HG03460 (cell line): ENCODE measurements around the gene ARHGAP22.
"Not testable (repeated sequence)": the region's sequence is repeated elsewhere in the genome, so short reads cannot be mapped to it uniquely, and the experiment has no call there.

Experiments used
- ATAC-seq: cut with Tn5 transposase; IDR thresholded peaks from one replicate; pipeline ENCODE4 v1.9.1; 2021; ENCODE audit not compliant: unreplicated experiment

ARHGAP22 gene

GRCh38 chr10:48439031-48439430, 165.8 kb downstream of the ARHGAP22 start:
- no peak for ATAC-seq

- ATAC-seq: no peak
Observed at GRCh38 chr10:48437546-48437945, 167.3 kb downstream of the ARHGAP22 start.

GRCh38 chr10:48431871-48432270, 173.0 kb downstream of the ARHGAP22 start:
- no peak for ATAC-seq

GRCh38 chr10:48430402-48430993, 174.4 kb downstream of the ARHGAP22 start:
- ATAC-seq: no peak

- no peak for ATAC-seq
Observed at GRCh38 chr10:48429309-48429708, 175.6 kb downstream of the ARHGAP22 start.

- ATAC-seq: no peak
Observed at GRCh38 chr10:48428896-48429295, 176.0 kb downstream of the ARHGAP22 start.

- ATAC-seq: no peak
Observed at GRCh38 chr10:48423884-48424283, 181.0 kb downstream of the ARHGAP22 start.

- ATAC-seq: not testable (repeated sequence)
Observed at GRCh38 chr10:48421862-48422261, 183.0 kb downstream of the ARHGAP22 start.

- no peak for ATAC-seq
Observed at GRCh38 chr10:48419714-48420113, 185.2 kb downstream of the ARHGAP22 start.

- no peak for ATAC-seq
Observed at GRCh38 chr10:48418189-48418788, 186.6 kb downstream of the ARHGAP22 start.

- ATAC-seq: no peak
Observed at GRCh38 chr10:48417374-48417773, 187.5 kb downstream of the ARHGAP22 start.

GRCh38 chr10:48416584-48417232, 188.2 kb downstream of the ARHGAP22 start:
- no peak for ATAC-seq

GRCh38 chr10:48414778-48415177, 190.1 kb downstream of the ARHGAP22 start:
- ATAC-seq: no peak

GRCh38 chr10:48414160-48414559, 190.7 kb downstream of the ARHGAP22 start:
- no peak for ATAC-seq

GRCh38 chr10:48412933-48413332, 191.9 kb downstream of the ARHGAP22 start:
- ATAC-seq: no peak

GRCh38 chr10:48412081-48412480, 192.8 kb downstream of the ARHGAP22 start:
- ATAC-seq: no peak

- no peak for ATAC-seq
Observed at GRCh38 chr10:48411510-48411909, 193.4 kb downstream of the ARHGAP22 start.

GRCh38 chr10:48410503-48410902, 194.4 kb downstream of the ARHGAP22 start:
- ATAC-seq: no peak

- no peak for ATAC-seq
Observed at GRCh38 chr10:48406658-48407057, 198.2 kb downstream of the ARHGAP22 start.

GRCh38 chr10:48406204-48406603, 198.7 kb downstream of the ARHGAP22 start:
- ATAC-seq: no peak

GRCh38 chr10:48404646-48405045, 200.2 kb downstream of the ARHGAP22 start:
- ATAC-seq: no peak

- no peak for ATAC-seq
Observed at GRCh38 chr10:48400850-48401220, 204.0 kb downstream of the ARHGAP22 start.
